DND-41 (cell line): ENCODE data around the gene DALRD3.

Experiments
- CTCF ChIP-seq: IDR thresholded peaks from 2 replicates; pipeline ENCODE4 v1.5.1; 2012; ENCODE audit warnings: borderline replicate concordance, low read length, moderate library complexity, mild to moderate bottlenecking; ENCODE audit not compliant: poor library complexity, severe bottlenecking; ENCODE audit errors: extremely low read depth
- EZH2 ChIP-seq: IDR thresholded peaks from 3 replicates; pipeline ENCODE4 v1.6.1; 2012; ENCODE audit warnings: borderline replicate concordance, low read depth, mild to moderate bottlenecking, moderate library complexity, low read length, inconsistent platforms; ENCODE audit not compliant: severe bottlenecking

- TF ChIP-seq CTCF (no peak), EZH2 (no peak)
Measured at GRCh38 chr3:48982686-48983085, 35.7 kb downstream of the DALRD3 start.
